RCC 7860 (cell line): ENCODE results near the gene DDAH1.

Experiments
- DNase-seq: peaks from one replicate; pipeline ENCODE4 v3.0.0-alpha.2; 2015; ENCODE audit warnings: low spot score
- FAIRE-seq: peaks from 2 replicates; lab custom pipeline; 2012; peaks lifted over from hg19 to GRCh38; lab: Jason Lieb, UNC

DDAH1 gene

GRCh38 chr1:85398391-85399064 lies 66.4 kb downstream of the DDAH1 start:
- FAIRE-seq (peak; percentile 71), DNase-seq (peak; percentile 35)

GRCh38 chr1:85397490-85398032 lies 67.4 kb downstream of the DDAH1 start:
- DNase-seq (no peak), FAIRE-seq (no peak)

- no peak for FAIRE-seq
Observed at GRCh38 chr1:85396194-85396593, 68.8 kb downstream of the DDAH1 start.

GRCh38 chr1:85394130-85394529 lies 70.8 kb downstream of the DDAH1 start:
- DNase-seq = no peak
- no peak for FAIRE-seq

More at GRCh38 chr1:85396194-85396593, 68.8 kb downstream of the DDAH1 start:
- DNase-seq = no peak

DNA sequence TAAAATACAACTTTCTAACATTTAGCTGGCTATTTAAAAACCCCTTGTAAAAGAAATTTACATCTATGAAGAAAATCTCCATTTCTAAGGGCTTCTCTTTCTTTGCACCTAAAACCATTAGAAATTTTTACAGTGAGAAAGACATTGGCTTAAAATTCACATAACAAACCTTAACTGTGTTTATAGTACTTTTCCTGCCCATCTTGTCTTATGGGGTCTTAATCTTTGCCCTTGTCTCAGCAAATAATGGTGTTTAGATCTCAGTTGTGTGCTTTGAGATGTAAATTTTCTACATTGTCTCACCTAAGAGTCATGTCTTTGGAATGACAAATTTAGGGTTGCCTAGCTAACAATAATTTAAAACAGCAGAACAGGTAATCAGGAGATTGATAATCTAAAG lies 71.5 kb downstream of the DDAH1 start:
- no peak for FAIRE-seq
- DNase-seq = no peak

DNA sequence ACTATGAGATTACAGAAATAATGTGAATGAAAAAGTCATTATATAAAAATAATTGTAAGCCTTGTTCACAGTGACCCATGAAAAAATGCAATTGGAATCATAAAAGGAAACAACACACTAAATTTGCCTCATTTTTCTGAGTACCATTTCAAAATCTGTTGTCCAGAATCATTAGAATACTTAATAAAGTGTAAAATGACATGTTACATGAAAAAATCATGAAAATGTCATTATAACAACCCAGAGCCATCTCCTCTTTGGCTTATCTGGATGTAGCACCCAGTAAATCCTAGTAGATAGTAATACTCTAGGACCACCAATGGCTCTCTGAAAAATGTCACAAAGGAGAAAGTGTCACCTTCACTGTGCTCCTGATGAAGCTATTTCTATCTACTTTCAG lies 76.5 kb downstream of the DDAH1 start:
- FAIRE-seq = no peak
- DNase-seq = no peak

DNA sequence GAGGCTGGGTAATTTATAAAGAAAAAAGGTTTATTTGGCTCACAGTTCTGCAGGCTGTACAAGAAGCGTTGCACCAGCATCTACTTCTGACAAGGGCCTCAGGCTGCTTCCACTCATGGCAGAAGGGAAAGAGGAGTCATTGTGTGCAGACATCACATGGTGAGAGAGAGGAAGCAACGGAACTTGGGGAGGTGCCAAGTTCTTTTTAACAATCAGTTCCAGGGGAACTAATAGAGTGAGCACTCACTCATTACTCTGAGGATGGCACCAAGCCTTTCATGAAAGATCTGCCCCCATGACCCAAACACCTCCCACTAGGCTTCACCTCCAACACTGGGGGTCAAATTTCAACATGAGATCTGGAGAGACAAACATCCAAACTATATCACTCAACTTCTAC lies 77.2 kb downstream of the DDAH1 start:
- FAIRE-seq (no peak), DNase-seq (no peak)

GRCh38 chr1:85386068-85386722 lies 78.8 kb downstream of the DDAH1 start:
- no peak for FAIRE-seq
- no peak for DNase-seq

DNA sequence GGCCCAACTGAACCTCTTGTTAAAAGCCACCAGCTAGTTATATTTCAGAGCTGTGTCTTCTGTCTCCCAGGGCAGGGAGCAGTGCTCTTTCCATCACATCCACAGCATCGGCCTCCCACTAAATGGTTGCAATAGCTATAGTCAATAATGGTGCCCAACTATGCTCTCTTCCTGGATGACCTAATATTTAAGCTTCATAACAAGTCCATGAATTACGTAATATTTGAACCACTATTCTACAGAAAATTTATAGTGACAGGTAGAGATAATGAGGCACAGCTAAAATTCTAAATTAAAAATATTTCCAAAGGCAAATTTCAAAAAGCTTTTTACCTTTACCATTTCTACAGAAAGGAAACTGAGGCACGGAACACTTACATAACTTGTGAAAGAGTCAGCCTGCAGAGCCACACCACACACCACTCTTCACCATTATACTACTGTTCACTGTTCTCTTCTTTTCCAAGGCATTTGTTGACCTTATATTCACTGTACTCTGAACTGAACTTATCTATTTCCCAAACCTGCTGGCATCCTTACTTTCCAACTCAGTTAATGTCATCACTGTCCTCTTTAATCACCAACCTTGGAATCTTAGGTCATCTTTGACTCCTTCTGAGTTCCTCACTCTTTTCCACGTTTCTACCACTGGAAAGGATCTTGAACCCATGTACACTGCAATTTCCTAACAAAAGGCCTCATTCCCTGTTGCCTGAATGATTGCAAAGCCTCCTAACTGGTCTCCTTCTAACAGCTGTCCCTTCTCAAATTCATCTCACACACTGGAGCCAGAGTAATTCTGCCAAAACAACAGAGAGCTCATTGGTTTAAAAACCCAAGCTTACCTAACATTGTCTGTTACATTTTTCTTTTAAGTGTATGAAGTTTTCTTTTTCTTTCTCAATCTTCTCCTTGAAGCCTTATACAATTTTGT lies 85.5 kb downstream of the DDAH1 start:
- DNase-seq (no peak), FAIRE-seq (no peak)

DNA sequence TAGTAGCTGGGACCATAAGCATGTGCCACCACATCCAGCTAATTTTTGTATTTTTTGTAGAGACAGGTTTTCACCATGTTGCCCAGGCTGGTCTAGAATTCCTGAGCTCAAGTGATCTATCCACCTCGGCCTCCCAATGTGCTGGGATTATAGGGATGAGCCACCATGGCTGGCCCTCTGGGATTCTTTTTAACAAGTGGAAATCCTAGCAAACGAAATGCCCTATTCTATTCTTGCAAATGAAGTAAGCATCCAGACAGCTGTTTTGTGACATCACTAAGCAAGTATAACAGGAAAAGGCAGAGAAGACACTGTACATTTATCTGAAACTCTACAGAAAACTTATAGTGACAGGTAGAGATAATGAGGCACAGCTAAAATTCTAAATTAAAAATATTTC lies 86.4 kb downstream of the DDAH1 start:
- no peak for FAIRE-seq
- no peak for DNase-seq

- FAIRE-seq = no peak
- DNase-seq = no peak
Observed at GRCh38 chr1:85376356-85376755, 88.6 kb downstream of the DDAH1 start.

DNA sequence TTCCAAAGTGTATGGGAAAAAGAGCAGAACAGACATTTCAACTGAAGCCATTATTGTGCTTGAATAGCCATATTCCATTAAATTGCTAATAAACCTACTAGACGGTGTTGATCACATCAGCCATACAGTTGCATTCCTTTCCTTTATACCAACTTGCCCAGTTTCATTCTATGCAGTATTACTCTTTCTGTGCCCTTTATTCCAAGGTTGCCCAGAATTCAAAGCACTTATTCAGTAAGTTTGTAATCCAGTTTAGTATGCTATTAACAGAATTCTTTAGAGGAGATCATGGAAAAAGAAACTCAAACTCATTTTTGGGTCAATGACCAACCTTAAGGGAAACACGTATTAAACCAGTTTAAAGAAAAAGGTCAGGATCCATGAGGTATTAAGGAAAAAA lies 89.5 kb downstream of the DDAH1 start:
- no peak for DNase-seq
- peak; percentile 70 for FAIRE-seq

GRCh38 chr1:85374160-85374559 lies 90.8 kb downstream of the DDAH1 start:
- DNase-seq (peak; percentile 61), FAIRE-seq (peak; percentile 83)

DNA sequence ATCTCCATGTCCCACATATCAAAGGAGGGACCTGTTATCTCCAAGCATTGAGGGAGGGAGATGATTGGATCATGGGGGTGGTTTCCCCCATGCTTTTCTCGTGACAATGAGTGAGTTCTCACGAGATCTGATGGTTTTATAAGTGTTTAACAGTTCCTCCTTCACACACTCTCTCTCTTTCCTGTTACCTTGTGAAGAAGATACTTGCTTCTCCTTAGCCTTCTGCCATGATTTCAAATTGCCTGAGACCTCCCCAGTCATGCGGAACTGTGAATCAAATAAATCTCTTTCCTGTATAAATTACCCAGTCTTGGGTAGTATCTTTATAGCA lies 91.6 kb downstream of the DDAH1 start:
- DNase-seq (no peak), FAIRE-seq (no peak)

GRCh38 chr1:85372683-85373377 lies 92.1 kb downstream of the DDAH1 start:
- FAIRE-seq (no peak), DNase-seq (no peak)

- no peak for DNase-seq
- no peak for FAIRE-seq
Observed at GRCh38 chr1:85371021-85371420, 93.9 kb downstream of the DDAH1 start.

GRCh38 chr1:85368073-85368770 lies 96.7 kb downstream of the DDAH1 start:
- no peak for DNase-seq
- FAIRE-seq = no peak

DNA sequence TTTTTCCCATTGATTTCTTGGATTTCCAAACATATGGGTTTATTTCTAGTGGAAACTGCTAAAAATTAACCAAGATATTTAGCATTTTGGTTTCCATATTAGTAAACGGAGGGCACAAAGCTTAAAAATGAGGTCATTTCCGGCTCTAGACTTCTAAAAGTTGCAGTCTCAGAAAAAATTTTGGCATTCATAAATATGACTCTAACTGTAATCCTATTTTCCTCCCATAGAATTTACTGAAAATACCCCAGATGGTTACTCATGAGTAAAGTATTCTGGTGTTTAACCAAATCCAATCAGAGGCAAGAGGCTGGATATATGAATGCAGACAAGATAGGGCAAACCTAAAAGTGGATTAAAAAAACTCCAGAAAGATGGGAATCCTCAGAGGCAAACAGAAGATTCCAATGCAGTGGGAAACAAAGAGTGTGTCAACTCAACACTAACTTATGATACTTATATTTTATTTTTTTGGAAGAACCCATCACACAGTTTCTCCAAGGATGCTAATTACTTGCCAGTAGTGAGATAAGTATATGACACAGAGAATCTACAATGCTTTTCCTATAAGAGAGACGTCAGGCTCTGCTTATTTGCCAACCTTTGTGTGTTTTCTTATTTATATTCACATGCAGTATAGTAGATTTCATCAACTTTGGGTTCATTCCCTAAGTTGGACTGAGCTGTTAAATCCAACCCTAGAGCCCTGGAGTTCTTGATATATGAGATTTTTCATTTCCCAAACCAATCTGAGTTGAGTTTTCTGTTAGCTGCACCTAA lies 98.4 kb downstream of the DDAH1 start:
- DNase-seq (peak; percentile 78), FAIRE-seq (peak; percentile 91)

GRCh38 chr1:85365851-85366250 lies 99.1 kb downstream of the DDAH1 start:
- DNase-seq (no peak), FAIRE-seq (no peak)
